Neural cell (in vitro differentiated cells): ENCODE data around the gene TRPT1. TPM values are rescaled to one million over a fixed set of nuclear protein-coding genes. Genes with fewer than 3 reads are reported as not detected.

Experiments used
- H2AFZ ChIP-seq: fragments of 200-600, 300-800 bp; sonication (generic), shearing (Covaris generic); 2 replicates; pipeline ENCODE4 v1.6.0; 2014; ENCODE audit warnings: low read depth, mild to moderate bottlenecking, antibody characterized with exemption, low read length, moderate library complexity
- H3F3A ChIP-seq: fragments of 200-600 bp; shearing (Covaris generic); 2 replicates; pipeline ENCODE4 v1.6.1; 2016; ENCODE audit warnings: mild to moderate bottlenecking, moderate library complexity, mixed read lengths, antibody characterized with exemption, low read length; ENCODE audit not compliant: insufficient read depth, poor library complexity, severe bottlenecking
- H3K27ac ChIP-seq: fragments of 200-600, 300-800 bp; sonication (generic), shearing (Covaris generic); 2 replicates; pipeline ENCODE4 v1.5.1; 2014; ENCODE audit warnings: mild to moderate bottlenecking, low read length, moderate library complexity
- H3K27me3 ChIP-seq: fragments of 300-800, 200-600 bp; sonication (generic), shearing (Covaris generic); 2 replicates; pipeline ENCODE4 v1.6.0; 2014; ENCODE audit warnings: mild to moderate bottlenecking, low read depth, low read length, moderate library complexity; ENCODE audit not compliant: insufficient read depth
- H3K36me3 ChIP-seq: fragments of 300-800, 200-600 bp; sonication (generic), shearing (Covaris generic); 2 replicates; pipeline ENCODE4 v1.5.1; 2014; ENCODE audit warnings: mild to moderate bottlenecking, antibody characterized with exemption, low read length, moderate library complexity; ENCODE audit not compliant: insufficient read depth
- H3K4me2 ChIP-seq: fragments of 300-800, 200-600 bp; sonication (generic), shearing (Covaris generic); 2 replicates; pipeline ENCODE4 v1.6.0; 2014; ENCODE audit warnings: mild to moderate bottlenecking, low read length
- H3K4me3 ChIP-seq: fragments of 300-800, 200-600 bp; sonication (generic), shearing (Covaris generic); 2 replicates; pipeline ENCODE4 v1.5.1; 2014; ENCODE audit warnings: mild to moderate bottlenecking, low read length, moderate library complexity
- H3K79me2 ChIP-seq: fragments of 200-600 bp; shearing (Covaris generic); replicated peaks from 2 replicates; pipeline ENCODE4 v1.6.0; 2014; ENCODE audit warnings: mild to moderate bottlenecking, low read length, moderate library complexity; ENCODE audit not compliant: insufficient read depth
- H3K9ac ChIP-seq: fragments of 300-800, 200-600 bp; sonication (generic), shearing (Covaris generic); 2 replicates; pipeline ENCODE4 v1.6.1; 2016; ENCODE audit warnings: mild to moderate bottlenecking, low read length, mixed read lengths
- H3K9me2 ChIP-seq: fragments of 200-600 bp; shearing (Covaris generic); 2 replicates; pipeline ENCODE4 v1.6.1; 2016; ENCODE audit warnings: mild to moderate bottlenecking, low read length, mixed read lengths; ENCODE audit not compliant: insufficient read depth
- H3K9me3 ChIP-seq: fragments of 200-600, 300-800 bp; sonication (generic), shearing (Covaris generic); 2 replicates; pipeline ENCODE4 v1.6.1; 2016; ENCODE audit warnings: mild to moderate bottlenecking, mixed run types, low read length, moderate library complexity, mixed read lengths
- H4K20me1 ChIP-seq: fragments of 200-600 bp; shearing (Covaris generic); 2 replicates; pipeline ENCODE4 v1.6.1; 2016; ENCODE audit warnings: mild to moderate bottlenecking, mixed run types; ENCODE audit not compliant: insufficient read depth
- EP300 ChIP-seq: fragments of 450-650 bp; conservative IDR thresholded peaks from 2 replicates; pipeline ENCODE4 v1.6.1; 2014; ENCODE audit warnings: antibody characterized with exemption, mild to moderate bottlenecking, moderate library complexity; ENCODE audit not compliant: poor library complexity, severe bottlenecking
- EZH2 ChIP-seq: fragments of 200-600, 300-800 bp; shearing (Covaris generic), sonication (generic); IDR thresholded peaks from 2 replicates; pipeline ENCODE4 v1.6.1; 2014; ENCODE audit warnings: antibody characterized with exemption, low read length, borderline replicate concordance, mild to moderate bottlenecking; ENCODE audit not compliant: insufficient read depth, poor library complexity, severe bottlenecking
- MXI1 ChIP-seq: fragments of 450-650 bp; conservative IDR thresholded peaks from 2 replicates; pipeline ENCODE4 v1.6.1; 2014; ENCODE audit warnings: antibody characterized with exemption, mild to moderate bottlenecking; ENCODE audit not compliant: poor library complexity, severe bottlenecking
- POLR2AphosphoS5 ChIP-seq: IDR thresholded peaks from 2 replicates; pipeline ENCODE4 v1.6.1; 2012
- RAD21 ChIP-seq: fragments of 450-650 bp; conservative IDR thresholded peaks from 2 replicates; pipeline ENCODE4 v1.6.1; 2014; ENCODE audit warnings: antibody characterized with exemption, mild to moderate bottlenecking, moderate library complexity
- SMC3 ChIP-seq: fragments of 450-650 bp; conservative IDR thresholded peaks from 2 replicates; pipeline ENCODE4 v1.6.1; 2014; ENCODE audit warnings: antibody characterized with exemption, mild to moderate bottlenecking, moderate library complexity; ENCODE audit not compliant: poor library complexity
- TAF1 ChIP-seq: IDR thresholded peaks from 2 replicates; pipeline ENCODE4 v1.6.1; 2012; ENCODE audit warnings: low read depth
- polyA plus RNA-seq: library from polyadenylated mRNA; depleted of rRNA; stranded (reverse); fragments of >200 nt; gene quantifications from 2 replicates; pipeline ENCODE4 v1.2.3, GENCODE V29; 2014
- TF ChIP-seq, protein P1 (sequence below): fragments of 450-650 bp; IDR thresholded peaks from 2 replicates; pipeline ENCODE4 v1.5.1; 2014; ENCODE audit warnings: antibody characterized with exemption, mild to moderate bottlenecking, moderate library complexity; ENCODE audit not compliant: poor library complexity, severe bottlenecking
- TF ChIP-seq, protein P2 (sequence below): IDR thresholded peaks from 2 replicates; pipeline ENCODE4 v1.6.1; 2012; ENCODE audit warnings: borderline replicate concordance

TRPT1 gene
- polyA plus RNA-seq, 1 donor from 2014 or later = 67.2 TPM

DNA sequence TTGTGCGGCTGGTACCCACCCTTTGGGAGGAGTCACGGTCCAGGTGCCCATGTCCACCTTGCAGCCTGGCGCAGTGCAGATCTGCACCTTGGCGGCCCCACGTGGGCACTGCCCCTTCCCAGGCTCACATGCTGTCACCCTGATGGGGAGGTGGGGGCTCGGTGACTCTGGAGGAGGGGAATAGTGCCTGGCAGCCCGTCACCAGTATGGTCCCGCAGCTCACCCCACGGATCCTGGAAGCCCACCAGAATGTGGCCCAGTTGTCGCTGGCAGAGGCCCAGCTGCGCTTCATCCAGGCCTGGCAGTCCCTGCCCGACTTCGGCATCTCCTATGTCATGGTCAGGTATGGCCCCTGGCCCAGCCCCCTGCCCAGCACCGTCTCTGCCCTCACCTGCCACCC, 5.2 kb downstream of the TRPT1 start:
- Histone ChIP-seq H3K36me3 (no peaks in the 10 kb centered on the region), H3K27me3 (no peaks in the 10 kb centered on the region), H3K27ac (no peak overlapping the region), H3K9me2 (no peaks in the 10 kb centered on the region), H3K9ac (no peak overlapping the region), H4K20me1 (no peaks in the 10 kb centered on the region), H3F3A (no peaks in the 10 kb centered on the region), H3K79me2 (peaks cover 3% of the 10 kb centered on the region), H3K4me2 (no peak overlapping the region), H3K9me3 (no peaks in the 10 kb centered on the region), H2AFZ (no peak overlapping the region), H3K4me3 (no peak overlapping the region)
- TF ChIP-seq RAD21 (no peak), SMC3 (no peak), MXI1 (no peak), EZH2 (no peak), EP300 (no peak), POLR2AphosphoS5 (no peak), TAF1 (no peak)
- TF ChIP-seq, protein P1, sequence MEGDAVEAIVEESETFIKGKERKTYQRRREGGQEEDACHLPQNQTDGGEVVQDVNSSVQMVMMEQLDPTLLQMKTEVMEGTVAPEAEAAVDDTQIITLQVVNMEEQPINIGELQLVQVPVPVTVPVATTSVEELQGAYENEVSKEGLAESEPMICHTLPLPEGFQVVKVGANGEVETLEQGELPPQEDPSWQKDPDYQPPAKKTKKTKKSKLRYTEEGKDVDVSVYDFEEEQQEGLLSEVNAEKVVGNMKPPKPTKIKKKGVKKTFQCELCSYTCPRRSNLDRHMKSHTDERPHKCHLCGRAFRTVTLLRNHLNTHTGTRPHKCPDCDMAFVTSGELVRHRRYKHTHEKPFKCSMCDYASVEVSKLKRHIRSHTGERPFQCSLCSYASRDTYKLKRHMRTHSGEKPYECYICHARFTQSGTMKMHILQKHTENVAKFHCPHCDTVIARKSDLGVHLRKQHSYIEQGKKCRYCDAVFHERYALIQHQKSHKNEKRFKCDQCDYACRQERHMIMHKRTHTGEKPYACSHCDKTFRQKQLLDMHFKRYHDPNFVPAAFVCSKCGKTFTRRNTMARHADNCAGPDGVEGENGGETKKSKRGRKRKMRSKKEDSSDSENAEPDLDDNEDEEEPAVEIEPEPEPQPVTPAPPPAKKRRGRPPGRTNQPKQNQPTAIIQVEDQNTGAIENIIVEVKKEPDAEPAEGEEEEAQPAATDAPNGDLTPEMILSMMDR = no peak
- TF ChIP-seq, protein P2, sequence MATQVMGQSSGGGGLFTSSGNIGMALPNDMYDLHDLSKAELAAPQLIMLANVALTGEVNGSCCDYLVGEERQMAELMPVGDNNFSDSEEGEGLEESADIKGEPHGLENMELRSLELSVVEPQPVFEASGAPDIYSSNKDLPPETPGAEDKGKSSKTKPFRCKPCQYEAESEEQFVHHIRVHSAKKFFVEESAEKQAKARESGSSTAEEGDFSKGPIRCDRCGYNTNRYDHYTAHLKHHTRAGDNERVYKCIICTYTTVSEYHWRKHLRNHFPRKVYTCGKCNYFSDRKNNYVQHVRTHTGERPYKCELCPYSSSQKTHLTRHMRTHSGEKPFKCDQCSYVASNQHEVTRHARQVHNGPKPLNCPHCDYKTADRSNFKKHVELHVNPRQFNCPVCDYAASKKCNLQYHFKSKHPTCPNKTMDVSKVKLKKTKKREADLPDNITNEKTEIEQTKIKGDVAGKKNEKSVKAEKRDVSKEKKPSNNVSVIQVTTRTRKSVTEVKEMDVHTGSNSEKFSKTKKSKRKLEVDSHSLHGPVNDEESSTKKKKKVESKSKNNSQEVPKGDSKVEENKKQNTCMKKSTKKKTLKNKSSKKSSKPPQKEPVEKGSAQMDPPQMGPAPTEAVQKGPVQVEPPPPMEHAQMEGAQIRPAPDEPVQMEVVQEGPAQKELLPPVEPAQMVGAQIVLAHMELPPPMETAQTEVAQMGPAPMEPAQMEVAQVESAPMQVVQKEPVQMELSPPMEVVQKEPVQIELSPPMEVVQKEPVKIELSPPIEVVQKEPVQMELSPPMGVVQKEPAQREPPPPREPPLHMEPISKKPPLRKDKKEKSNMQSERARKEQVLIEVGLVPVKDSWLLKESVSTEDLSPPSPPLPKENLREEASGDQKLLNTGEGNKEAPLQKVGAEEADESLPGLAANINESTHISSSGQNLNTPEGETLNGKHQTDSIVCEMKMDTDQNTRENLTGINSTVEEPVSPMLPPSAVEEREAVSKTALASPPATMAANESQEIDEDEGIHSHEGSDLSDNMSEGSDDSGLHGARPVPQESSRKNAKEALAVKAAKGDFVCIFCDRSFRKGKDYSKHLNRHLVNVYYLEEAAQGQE = no peak

GRCh38 chr11:64220271-64220670, 5.7 kb downstream of the TRPT1 start:
- Histone ChIP-seq H3K27me3 (no peaks in the 10 kb centered on the region), H3K9me2 (no peaks in the 10 kb centered on the region), H3F3A (no peaks in the 10 kb centered on the region), H3K9ac (no peak overlapping the region), H4K20me1 (no peaks in the 10 kb centered on the region), H3K79me2 (no peaks in the 10 kb centered on the region), H3K36me3 (no peaks in the 10 kb centered on the region), H3K9me3 (no peaks in the 10 kb centered on the region), H2AFZ (no peak overlapping the region), H3K27ac (no peak overlapping the region), H3K4me3 (no peak overlapping the region), H3K4me2 (no peak overlapping the region)
- no peak for TF ChIP-seq RAD21
- no peak for TF ChIP-seq TAF1
- TF ChIP-seq MXI1 = no peak

DNA sequence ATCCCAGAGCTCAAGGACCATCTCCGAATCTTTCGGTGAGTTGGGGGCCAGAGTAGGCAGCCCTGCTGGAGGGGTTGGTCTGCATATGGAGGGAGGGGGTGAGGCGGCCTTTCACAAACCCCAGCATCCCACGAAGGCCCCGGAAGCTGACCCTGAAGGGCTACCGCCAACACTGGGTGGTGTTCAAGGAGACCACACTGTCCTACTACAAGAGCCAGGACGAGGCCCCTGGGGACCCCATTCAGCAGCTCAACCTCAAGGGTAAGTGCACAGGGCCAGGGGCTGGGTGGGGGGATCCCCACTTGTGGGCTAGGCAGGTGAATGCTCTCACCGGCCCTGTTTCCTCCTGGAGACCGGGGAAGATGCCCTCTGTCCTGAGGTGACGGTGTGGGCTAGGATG, 6.2 kb downstream of the TRPT1 start:
- H3K4me3 ChIP-seq = no peak overlapping the region
- H2AFZ ChIP-seq = no peak overlapping the region
- H3K9me2 ChIP-seq = no peaks in the 10 kb centered on the region
- no peaks in the 10 kb centered on the region for H3K79me2 ChIP-seq
- H3K9me3 ChIP-seq = no peaks in the 10 kb centered on the region
- TF ChIP-seq, protein P2 = no peak
- TF ChIP-seq RAD21 (no peak), TAF1 (no peak), SMC3 (no peak), EZH2 (no peak), EP300 (no peak), POLR2AphosphoS5 (no peak)
- TF ChIP-seq, protein P1 = no peak
- H3F3A ChIP-seq = no peaks in the 10 kb centered on the region
- no peak overlapping the region for H3K4me2 ChIP-seq
- no peak overlapping the region for H3K27ac ChIP-seq
- no peaks in the 10 kb centered on the region for H4K20me1 ChIP-seq
- H3K9ac ChIP-seq = no peak overlapping the region
- H3K36me3 ChIP-seq = no peaks in the 10 kb centered on the region
- no peaks in the 10 kb centered on the region for H3K27me3 ChIP-seq
